Superior temporal gyrus (tissue), 1 donor: ENCODE data around the gene CUZD1.
A peak's percentile ranks its signal among the peaks of the same experiment; 100 is the strongest.
"Not testable (repeated sequence)": the region's sequence is repeated elsewhere in the genome, so short reads cannot be mapped to it uniquely, and the experiment has no call there.

ENCODE experiments used
- DNase-seq: peaks from one replicate; pipeline ENCODE4 v3.0.0-alpha.2; 2016; ENCODE audit errors: extremely low spot score

The CUZD1 gene

GRCh38 chr10:122845783-122846332 is at the start of gene CUZD1:
CUZD1 (minus strand) TSS chr10:122845857; CDS start chr10:122845843, 14 bp downstream.
- DNase-seq = no peak

DNA sequence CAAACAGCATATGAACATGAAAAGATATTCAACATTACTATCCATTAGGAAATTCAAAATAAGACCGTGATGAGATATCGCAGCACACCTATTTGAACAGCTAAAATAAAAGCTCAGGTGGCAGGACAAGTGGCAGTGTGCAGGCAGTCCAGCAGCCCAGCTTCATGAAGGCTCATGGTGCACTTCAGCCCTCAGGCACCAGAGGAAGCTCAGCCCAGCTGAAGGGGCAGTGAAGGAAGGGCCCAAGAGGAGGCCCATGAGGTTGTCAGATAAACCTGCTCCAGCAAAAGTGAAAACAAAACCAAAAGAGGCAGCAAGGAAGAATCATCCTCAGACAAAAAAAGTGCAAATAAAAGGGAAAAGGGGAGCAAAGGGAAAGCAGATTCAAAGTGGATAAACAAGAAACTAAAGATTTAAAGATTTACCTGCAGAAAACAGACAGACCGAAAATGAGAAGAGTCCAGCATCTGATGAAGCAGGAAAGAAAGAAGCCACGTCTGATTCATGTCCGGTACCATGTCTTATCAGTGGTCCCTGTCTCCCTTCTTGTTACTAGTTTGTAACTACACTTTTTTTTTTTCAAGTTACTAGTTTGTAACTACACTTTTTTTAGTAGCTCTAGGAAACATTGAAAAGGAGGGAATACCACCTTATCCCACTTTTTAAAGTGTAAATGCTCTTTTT is 48.7 kb upstream of the CUZD1 start:
- no peak for DNase-seq

GRCh38 chr10:122884166-122884565 is 38.5 kb upstream of the CUZD1 start:
- DNase-seq = no peak

DNA sequence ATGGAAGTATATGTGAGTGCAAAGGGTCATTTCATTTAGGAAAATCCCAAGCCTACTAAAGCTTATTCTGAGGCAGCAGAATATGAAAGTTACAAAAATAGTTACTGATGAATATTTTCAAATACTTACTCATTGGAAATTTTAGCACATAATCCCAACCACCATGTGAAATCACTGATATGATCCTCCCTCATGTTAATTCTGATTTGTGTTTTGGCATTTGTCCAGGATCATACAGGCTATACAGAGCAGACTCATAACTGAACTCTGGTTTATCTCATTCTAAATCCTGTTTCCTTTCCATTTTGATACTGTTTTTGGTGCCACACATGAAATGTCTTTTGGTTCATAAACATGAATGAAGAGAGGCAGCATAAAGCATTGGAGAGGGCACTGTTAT is 37.1 kb upstream of the CUZD1 start:
- no peak for DNase-seq

GRCh38 chr10:122879339-122880273 is 33.9 kb upstream of the CUZD1 start, which contains the start of gene FAM24B:
FAM24B (minus strand) TSS chr10:122879581; CDS start chr10:122850515, 29,066 bp downstream.
- peak; percentile 98 for DNase-seq

GRCh38 chr10:122878799-122879338 is 33.2 kb upstream of the CUZD1 start:
- DNase-seq = no peak

DNA sequence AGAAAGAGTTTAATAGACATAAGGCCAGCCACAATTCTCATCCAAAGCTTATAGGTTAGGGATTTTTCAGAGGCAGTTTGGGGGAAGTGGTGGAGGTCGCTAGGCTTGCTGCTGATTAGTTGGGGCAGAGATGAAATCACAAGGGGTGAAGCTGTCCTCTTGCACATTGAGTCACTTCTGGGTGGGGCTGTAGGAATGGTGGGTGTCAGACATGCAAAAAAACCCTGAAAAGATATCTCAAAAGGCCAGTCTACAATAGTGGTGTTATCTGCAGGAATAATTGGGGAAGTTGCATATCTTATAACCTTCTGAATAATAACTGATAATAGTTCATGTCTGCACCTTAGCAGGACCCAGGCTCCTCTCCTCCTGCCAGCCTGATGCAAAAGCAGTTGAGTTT is 31.6 kb upstream of the CUZD1 start:
- no peak for DNase-seq

GRCh38 chr10:122876467-122876855 is 30.8 kb upstream of the CUZD1 start:
- no peak for DNase-seq

GRCh38 chr10:122875843-122876466 is 30.3 kb upstream of the CUZD1 start:
- DNase-seq = no peak

DNA sequence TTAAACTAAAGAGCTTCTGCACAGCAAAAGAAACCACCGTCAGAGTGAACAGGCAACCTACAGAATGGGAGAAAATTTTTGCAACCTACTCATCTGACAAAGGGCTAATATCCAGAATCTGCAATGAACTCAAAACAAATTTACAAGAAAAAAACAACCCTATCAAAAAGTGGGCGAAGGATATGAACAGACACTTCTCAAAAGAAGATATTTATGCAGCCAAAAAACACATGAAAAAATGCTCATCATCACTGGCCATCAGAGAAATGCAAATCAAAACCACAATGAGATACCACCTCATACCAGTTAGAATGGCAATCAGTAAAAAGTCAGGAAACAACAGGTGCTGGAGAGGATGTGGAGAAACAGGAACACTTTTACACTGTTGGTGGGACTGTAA is 26.3 kb upstream of the CUZD1 start:
- not testable (repeated sequence) for DNase-seq

- not testable (repeated sequence) for DNase-seq
Measured at GRCh38 chr10:122868768-122869167, 23.1 kb upstream of the CUZD1 start.

GRCh38 chr10:122866757-122867482 is 21.3 kb upstream of the CUZD1 start:
- DNase-seq = not testable (repeated sequence)

DNA sequence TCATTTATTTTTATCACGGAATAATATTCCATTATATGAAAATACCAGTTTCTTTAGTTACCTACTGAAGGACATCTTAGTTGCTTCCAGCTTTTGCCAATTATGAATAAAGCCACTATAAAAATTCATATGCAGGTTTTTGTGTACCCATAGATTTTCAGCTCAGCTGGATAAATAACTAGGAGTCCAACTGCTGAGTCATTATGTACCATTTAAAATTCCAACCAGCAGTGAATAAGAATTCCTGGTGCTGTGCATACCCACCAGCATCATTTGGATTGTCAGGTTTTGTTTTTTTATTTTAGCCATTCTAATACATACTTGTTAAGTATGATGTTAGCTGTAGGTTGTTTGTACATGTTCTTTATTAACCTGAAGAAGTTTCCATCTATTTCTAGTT is 19.2 kb upstream of the CUZD1 start:
- DNase-seq = peak; percentile 15

GRCh38 chr10:122864194-122864592 is 18.5 kb upstream of the CUZD1 start:
- peak; percentile 11 for DNase-seq

DNA sequence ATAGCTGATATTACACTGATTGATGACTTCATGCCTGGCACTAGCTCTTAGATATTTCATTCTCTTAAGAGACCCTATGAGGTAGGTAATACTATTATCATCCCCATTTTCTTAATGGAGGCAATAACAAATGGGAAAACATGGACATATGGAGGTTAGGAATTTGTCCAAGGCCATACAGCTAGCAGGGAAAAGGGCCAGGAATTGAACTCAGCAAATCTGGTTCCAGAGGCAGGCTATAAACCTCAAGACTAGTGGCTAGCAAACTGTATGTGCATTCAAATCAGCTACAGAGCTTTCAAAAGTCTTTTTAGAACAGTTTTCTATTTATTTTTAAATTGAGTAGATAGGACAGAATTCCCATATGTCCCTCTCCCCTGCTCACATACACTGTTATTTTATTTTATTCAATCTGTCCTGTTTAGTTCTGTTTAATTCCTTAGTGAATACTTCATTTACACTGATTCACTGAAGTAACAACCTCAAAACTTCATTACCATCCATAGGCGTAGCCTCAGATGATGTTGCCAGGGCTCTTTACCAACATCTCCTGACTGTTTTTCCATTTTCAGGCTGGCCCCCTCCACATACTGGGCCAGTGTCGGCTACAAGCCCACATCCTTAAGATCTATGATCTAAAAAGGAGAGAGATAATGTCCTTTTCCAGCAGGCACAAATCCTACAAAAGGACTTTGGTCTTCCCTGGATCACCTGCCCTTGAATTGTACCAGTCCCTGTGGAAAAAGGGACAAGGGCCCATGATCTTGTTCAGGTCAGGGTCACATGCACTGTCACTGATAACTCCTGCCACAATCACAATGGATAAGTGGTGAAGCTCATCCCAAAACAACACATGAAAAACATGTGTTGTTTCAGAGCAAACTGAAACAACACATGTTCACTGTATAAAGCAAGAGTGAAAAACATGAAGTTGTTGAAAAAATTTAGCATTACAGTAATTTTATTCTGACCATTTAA is 17.8 kb upstream of the CUZD1 start:
- DNase-seq = no peak

DNA sequence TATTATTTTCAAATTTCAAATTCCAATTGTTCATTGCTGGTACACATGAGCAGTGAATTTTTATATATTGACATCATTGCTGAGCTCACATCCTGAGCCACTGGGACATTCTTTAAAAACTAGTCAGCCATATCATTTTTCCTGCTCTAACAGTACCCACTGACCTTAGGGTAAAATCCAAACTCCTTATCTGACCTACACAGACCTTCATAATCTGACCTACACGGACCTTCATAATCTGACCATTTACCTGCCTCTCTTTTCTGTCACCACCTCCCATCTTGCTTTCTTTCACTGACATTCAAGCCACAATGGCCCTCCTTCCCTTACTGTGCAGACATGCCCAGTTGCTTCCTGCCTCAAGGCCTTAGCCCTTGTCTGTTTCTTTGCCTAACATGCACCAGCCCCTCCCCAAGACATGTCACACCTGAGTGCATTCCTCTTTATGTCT is 16.1 kb upstream of the CUZD1 start:
- DNase-seq = no peak

- DNase-seq = no peak
Measured at GRCh38 chr10:122859527-122859926, 13.9 kb upstream of the CUZD1 start.

GRCh38 chr10:122858042-122858441 is 12.4 kb upstream of the CUZD1 start:
- not testable (repeated sequence) for DNase-seq

- no peak for DNase-seq
Measured at GRCh38 chr10:122856902-122857301, 11.2 kb upstream of the CUZD1 start.

- DNase-seq = no peak
Measured at GRCh38 chr10:122855745-122856144, 10.1 kb upstream of the CUZD1 start.
